SK-N-SH (cell line): Measurements from ENCODE around the gene AACS.

Experiments used
- CTCF ChIP-seq: fragments of 200-600 bp; sonication (generic); IDR thresholded peaks from 2 replicates; pipeline ENCODE4 v1.6.1; 2017; ENCODE audit warnings: antibody characterized with exemption, mild to moderate bottlenecking, moderate library complexity
- FOXJ3 ChIP-seq: sonication (generic); formaldehyde crosslinking; IDR thresholded peaks from 2 replicates; pipeline ENCODE4 v1.5.1; 2020; ENCODE audit warnings: mild to moderate bottlenecking, missing genetic modification reagents
- GABPA ChIP-seq: IDR thresholded peaks from 2 replicates; pipeline ENCODE4 v1.4.0; 2012; ENCODE audit warnings: low read depth, mild to moderate bottlenecking
- GATA2 ChIP-seq: sonication (generic); formaldehyde crosslinking; IDR thresholded peaks from 2 replicates; pipeline ENCODE4 v1.5.0; 2020; ENCODE audit warnings: mild to moderate bottlenecking, missing genetic modification reagents
- POLR2AphosphoS5 ChIP-seq: IDR thresholded peaks from 2 replicates; pipeline ENCODE4 v1.6.1; 2012; ENCODE audit warnings: low read depth, low read length
- RAD21 ChIP-seq: IDR thresholded peaks from 2 replicates; pipeline ENCODE4 v1.6.1; 2012; ENCODE audit warnings: mild to moderate bottlenecking, low read length
- REST ChIP-seq: IDR thresholded peaks from 2 replicates; pipeline ENCODE4 v1.6.1; 2012; ENCODE audit warnings: mild to moderate bottlenecking, low read depth, low read length, moderate library complexity

GRCh38 chr12:125142601-125143000 lies 77.4 kb downstream of the AACS start:
- TF ChIP-seq CTCF, result no peak
- no peak for TF ChIP-seq REST
- no peak for TF ChIP-seq GATA2 (CRISPR knock-in tag)
- TF ChIP-seq POLR2AphosphoS5, result no peak
- TF ChIP-seq GABPA, result no peak
- TF ChIP-seq FOXJ3, result no peak
- TF ChIP-seq RAD21, result no peak
